ENCODE data around the gene DRD3. TPM values are rescaled to one million over a fixed set of nuclear protein-coding genes. Genes with fewer than 3 reads are reported as not detected.

The DRD3 gene
- total RNA-seq, 1 donor from 2014 or later, result not detected

- H3K27ac Mint-ChIP-seq, result no peak overlapping the region
- H3K4me1 Mint-ChIP-seq (ENCODE audit: unreplicated experiment), result peaks cover 8% of the 10 kb centered on the region
- DNase-seq (ENCODE audit: extremely low spot score, unreplicated experiment), result no peak
- peaks cover 5% of the 10 kb centered on the region for H3K9me3 Mint-ChIP-seq
- H3K4me3 Mint-ChIP-seq, result no peak overlapping the region
- H3K27me3 Mint-ChIP-seq, result no peaks in the 10 kb centered on the region
- H3K36me3 Mint-ChIP-seq, result no peaks in the 10 kb centered on the region
- TF ChIP-seq, protein P1, sequence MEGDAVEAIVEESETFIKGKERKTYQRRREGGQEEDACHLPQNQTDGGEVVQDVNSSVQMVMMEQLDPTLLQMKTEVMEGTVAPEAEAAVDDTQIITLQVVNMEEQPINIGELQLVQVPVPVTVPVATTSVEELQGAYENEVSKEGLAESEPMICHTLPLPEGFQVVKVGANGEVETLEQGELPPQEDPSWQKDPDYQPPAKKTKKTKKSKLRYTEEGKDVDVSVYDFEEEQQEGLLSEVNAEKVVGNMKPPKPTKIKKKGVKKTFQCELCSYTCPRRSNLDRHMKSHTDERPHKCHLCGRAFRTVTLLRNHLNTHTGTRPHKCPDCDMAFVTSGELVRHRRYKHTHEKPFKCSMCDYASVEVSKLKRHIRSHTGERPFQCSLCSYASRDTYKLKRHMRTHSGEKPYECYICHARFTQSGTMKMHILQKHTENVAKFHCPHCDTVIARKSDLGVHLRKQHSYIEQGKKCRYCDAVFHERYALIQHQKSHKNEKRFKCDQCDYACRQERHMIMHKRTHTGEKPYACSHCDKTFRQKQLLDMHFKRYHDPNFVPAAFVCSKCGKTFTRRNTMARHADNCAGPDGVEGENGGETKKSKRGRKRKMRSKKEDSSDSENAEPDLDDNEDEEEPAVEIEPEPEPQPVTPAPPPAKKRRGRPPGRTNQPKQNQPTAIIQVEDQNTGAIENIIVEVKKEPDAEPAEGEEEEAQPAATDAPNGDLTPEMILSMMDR (conservative IDR thresholded peaks at IDR 0.05), result no peak
Measured at GRCh38 chr3:114122027-114122709, 56.7 kb downstream of the DRD3 start.

DNA sequence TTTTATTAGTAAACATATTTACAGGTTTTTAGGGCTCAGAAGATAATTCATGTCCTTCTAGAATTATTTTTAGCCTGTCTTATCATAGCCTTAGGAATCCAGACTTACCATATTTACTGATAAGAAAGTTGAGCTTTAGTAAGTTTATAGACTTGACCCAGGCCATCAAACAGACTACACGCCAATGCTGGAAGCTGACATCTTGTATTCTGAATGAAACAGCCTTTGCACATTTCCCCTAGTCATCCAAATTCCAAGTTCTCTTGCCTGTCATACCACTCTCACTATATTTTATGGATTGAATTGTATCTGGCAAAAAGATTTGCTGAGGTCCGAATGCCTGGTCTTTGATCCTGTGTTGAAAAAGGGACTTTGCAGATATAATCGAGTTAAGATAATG is 58.6 kb downstream of the DRD3 start:
- Mint-ChIP-seq H3K4me3 (no peak overlapping the region), H3K36me3 (no peaks in the 10 kb centered on the region), H3K4me1 (ENCODE audit: unreplicated experiment) (peaks cover 8% of the 10 kb centered on the region), H3K9me3 (peaks cover 5% of the 10 kb centered on the region), H3K27ac (no peak overlapping the region), H3K27me3 (no peaks in the 10 kb centered on the region)
- DNase-seq (ENCODE audit: extremely low spot score, unreplicated experiment), result no peak
- TF ChIP-seq, protein P1 (conservative IDR thresholded peaks at IDR 0.05), result no peak

- Mint-ChIP-seq H3K27ac (no peak overlapping the region), H3K9me3 (peaks cover 5% of the 10 kb centered on the region), H3K36me3 (no peaks in the 10 kb centered on the region), H3K27me3 (no peaks in the 10 kb centered on the region), H3K4me3 (no peak overlapping the region), H3K4me1 (ENCODE audit: unreplicated experiment) (peaks cover 8% of the 10 kb centered on the region)
- TF ChIP-seq, protein P1 (conservative IDR thresholded peaks at IDR 0.05), result no peak
- DNase-seq (ENCODE audit: extremely low spot score, unreplicated experiment), result no peak
Measured at GRCh38 chr3:114119776-114120175, 59.1 kb downstream of the DRD3 start.

DNA sequence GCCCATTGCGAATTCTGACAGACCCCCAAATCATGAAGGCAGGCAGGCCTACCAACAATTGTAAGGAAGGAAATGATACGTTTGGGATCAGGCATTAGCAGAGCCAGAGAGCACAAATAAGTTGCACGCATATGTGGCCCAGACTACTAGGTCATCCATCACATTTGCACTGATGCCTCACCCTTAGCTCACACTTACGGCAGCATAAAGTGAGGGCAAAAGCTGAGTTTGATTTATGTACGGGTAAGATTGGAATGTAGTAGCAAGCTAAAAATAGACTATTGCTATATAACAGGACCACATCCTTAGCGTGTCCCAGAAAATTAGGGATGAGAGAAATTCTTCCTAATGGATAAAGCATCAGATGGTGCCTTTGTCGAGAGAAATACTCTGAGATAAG is 63.7 kb downstream of the DRD3 start:
- Mint-ChIP-seq H3K9me3 (no peaks in the 10 kb centered on the region), H3K27ac (no peak overlapping the region), H3K36me3 (no peaks in the 10 kb centered on the region), H3K4me1 (ENCODE audit: unreplicated experiment) (peaks cover 10% of the 10 kb centered on the region), H3K27me3 (no peaks in the 10 kb centered on the region), H3K4me3 (no peak overlapping the region)
- DNase-seq (ENCODE audit: extremely low spot score, unreplicated experiment), result no peak
- TF ChIP-seq, protein P1 (conservative IDR thresholded peaks at IDR 0.05), result no peak

DNA sequence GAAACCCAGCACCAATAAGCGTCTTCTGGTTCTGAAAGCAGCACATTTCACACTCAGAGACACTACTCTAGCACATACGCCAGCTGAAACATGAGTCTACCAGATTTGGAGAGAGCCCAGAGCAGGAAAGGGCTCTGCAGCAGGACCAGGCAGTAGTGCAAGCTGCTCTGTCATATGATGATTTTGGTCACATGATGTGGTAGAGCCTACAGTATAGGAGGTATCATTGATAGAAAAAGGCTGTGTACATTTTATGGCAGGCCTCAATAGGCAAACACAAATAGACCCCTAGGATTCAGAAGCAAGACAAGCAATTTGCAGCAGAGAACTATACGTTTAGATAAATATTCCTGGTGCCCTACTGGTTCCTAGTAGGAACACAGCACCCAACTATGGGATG is 64.1 kb downstream of the DRD3 start:
- TF ChIP-seq, protein P1 (conservative IDR thresholded peaks at IDR 0.05), result no peak
- Mint-ChIP-seq H3K9me3 (no peaks in the 10 kb centered on the region), H3K27ac (no peak overlapping the region), H3K36me3 (no peaks in the 10 kb centered on the region), H3K27me3 (no peaks in the 10 kb centered on the region), H3K4me3 (no peak overlapping the region), H3K4me1 (ENCODE audit: unreplicated experiment) (peaks cover 14% of the 10 kb centered on the region)
- no peak for DNase-seq (ENCODE audit: extremely low spot score, unreplicated experiment)
